ENCODE measurements around the gene RPS15A.
A peak's percentile ranks its signal among the peaks of the same experiment; 100 is the strongest.

DNA sequence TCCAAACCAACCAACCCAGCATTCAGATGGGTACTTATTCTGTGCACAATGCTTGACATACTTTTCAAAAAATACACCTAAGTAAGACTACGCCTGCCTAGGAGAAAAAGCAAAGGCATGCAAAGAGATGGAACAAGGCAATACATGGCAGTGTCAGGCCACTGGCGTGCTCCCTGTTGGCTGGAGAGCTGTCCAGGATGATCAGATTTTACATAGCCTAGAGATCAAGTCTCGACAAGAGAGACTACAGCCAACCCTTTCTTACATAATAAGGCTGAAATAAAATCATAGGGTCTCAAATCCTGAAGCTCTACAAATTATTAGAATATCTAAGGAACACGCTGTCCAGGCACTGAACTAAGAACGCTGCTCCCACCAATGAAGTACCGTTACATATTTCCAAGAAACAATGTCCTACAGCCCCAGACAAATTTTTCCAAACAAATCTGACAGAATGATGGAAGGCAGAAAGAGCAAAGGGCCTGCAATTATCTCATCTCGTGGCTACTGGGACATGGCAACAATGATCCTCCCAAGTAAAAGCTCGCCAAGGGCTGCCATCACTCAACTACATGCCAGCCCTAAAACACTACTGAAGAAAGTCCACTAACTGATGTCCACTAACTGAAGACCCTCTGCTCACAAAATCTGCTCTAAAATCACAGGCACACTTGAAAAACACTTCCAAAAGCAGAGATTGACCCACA, 5.1 kb downstream of the RPS15A start:
- TF ChIP-seq, protein P1, sequence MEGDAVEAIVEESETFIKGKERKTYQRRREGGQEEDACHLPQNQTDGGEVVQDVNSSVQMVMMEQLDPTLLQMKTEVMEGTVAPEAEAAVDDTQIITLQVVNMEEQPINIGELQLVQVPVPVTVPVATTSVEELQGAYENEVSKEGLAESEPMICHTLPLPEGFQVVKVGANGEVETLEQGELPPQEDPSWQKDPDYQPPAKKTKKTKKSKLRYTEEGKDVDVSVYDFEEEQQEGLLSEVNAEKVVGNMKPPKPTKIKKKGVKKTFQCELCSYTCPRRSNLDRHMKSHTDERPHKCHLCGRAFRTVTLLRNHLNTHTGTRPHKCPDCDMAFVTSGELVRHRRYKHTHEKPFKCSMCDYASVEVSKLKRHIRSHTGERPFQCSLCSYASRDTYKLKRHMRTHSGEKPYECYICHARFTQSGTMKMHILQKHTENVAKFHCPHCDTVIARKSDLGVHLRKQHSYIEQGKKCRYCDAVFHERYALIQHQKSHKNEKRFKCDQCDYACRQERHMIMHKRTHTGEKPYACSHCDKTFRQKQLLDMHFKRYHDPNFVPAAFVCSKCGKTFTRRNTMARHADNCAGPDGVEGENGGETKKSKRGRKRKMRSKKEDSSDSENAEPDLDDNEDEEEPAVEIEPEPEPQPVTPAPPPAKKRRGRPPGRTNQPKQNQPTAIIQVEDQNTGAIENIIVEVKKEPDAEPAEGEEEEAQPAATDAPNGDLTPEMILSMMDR (IDR thresholded peaks at IDR 0.05; ENCODE audit: low read depth, low read length, missing input control) = no peak
- TF ChIP-seq NR2F2 (IDR thresholded peaks at IDR 0.05) (peak; percentile 41), EGR1 (IDR thresholded peaks at IDR 0.05; ENCODE audit: low read depth in 2 of 2) (no peak), RAD21 (IDR thresholded peaks at IDR 0.05) (no peak), TAF1 (conservative IDR thresholded peaks at IDR 0.05) (no peak), GABPA (IDR thresholded peaks at IDR 0.05 in 1 of 2, conservative IDR thresholded peaks at IDR 0.05 in 1 of 2) (no peak)
- TF ChIP-seq, protein P2, sequence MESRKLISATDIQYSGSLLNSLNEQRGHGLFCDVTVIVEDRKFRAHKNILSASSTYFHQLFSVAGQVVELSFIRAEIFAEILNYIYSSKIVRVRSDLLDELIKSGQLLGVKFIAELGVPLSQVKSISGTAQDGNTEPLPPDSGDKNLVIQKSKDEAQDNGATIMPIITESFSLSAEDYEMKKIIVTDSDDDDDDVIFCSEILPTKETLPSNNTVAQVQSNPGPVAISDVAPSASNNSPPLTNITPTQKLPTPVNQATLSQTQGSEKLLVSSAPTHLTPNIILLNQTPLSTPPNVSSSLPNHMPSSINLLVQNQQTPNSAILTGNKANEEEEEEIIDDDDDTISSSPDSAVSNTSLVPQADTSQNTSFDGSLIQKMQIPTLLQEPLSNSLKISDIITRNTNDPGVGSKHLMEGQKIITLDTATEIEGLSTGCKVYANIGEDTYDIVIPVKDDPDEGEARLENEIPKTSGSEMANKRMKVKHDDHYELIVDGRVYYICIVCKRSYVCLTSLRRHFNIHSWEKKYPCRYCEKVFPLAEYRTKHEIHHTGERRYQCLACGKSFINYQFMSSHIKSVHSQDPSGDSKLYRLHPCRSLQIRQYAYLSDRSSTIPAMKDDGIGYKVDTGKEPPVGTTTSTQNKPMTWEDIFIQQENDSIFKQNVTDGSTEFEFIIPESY (IDR thresholded peaks at IDR 0.05) = no peak
- TF ChIP-seq, protein P3, sequence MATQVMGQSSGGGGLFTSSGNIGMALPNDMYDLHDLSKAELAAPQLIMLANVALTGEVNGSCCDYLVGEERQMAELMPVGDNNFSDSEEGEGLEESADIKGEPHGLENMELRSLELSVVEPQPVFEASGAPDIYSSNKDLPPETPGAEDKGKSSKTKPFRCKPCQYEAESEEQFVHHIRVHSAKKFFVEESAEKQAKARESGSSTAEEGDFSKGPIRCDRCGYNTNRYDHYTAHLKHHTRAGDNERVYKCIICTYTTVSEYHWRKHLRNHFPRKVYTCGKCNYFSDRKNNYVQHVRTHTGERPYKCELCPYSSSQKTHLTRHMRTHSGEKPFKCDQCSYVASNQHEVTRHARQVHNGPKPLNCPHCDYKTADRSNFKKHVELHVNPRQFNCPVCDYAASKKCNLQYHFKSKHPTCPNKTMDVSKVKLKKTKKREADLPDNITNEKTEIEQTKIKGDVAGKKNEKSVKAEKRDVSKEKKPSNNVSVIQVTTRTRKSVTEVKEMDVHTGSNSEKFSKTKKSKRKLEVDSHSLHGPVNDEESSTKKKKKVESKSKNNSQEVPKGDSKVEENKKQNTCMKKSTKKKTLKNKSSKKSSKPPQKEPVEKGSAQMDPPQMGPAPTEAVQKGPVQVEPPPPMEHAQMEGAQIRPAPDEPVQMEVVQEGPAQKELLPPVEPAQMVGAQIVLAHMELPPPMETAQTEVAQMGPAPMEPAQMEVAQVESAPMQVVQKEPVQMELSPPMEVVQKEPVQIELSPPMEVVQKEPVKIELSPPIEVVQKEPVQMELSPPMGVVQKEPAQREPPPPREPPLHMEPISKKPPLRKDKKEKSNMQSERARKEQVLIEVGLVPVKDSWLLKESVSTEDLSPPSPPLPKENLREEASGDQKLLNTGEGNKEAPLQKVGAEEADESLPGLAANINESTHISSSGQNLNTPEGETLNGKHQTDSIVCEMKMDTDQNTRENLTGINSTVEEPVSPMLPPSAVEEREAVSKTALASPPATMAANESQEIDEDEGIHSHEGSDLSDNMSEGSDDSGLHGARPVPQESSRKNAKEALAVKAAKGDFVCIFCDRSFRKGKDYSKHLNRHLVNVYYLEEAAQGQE (IDR thresholded peaks at IDR 0.05) = no peak
- TF ChIP-seq, protein P4, sequence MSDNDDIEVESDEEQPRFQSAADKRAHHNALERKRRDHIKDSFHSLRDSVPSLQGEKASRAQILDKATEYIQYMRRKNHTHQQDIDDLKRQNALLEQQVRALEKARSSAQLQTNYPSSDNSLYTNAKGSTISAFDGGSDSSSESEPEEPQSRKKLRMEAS (IDR thresholded peaks at IDR 0.05) = no peak

Data from liver (tissue), 3 donors.